Common myeloid progenitor, CD34-positive (primary cell): ENCODE results near the gene USH1C.

Source experiments
- CTCF ChIA-PET: fragments of 350-600 bp; sonication (Branson Sonifier 250); formaldehyde crosslinking; loops from one replicate; lab custom pipeline; 2021; ENCODE audit warnings: antibody characterized with exemption; lab: Charles Lee
- POLR2A ChIA-PET: fragments of 350-600 bp; sonication (Branson Sonifier 250); formaldehyde crosslinking; loops from one replicate; lab custom pipeline; 2021; ENCODE audit warnings: antibody characterized with exemption; lab: Charles Lee
- DNase-seq, 3 donors: peaks; one replicate each; pipeline versions ENCODE4 v3.0.0 to v3.0.0-alpha.2; 2013
- H3K27ac ChIP-seq, 2 experiments: 1 replicate in 1 of 2; 2 replicates in 1 of 2; pipeline ENCODE4 v1.7.0; 2013; ENCODE audit warnings: inconsistent platforms in 2 of 2, low read length in 2 of 2, mild to moderate bottlenecking in 2 of 2, low read depth in 1 of 2, moderate library complexity in 1 of 2; ENCODE audit not compliant: severe bottlenecking in 2 of 2, insufficient read depth in 1 of 2, poor library complexity in 1 of 2
- H3K27me3 ChIP-seq, 5 experiments: replicated peaks in 2 of 5; 1 replicate in 3 of 5; 2 replicates in 2 of 5; pipeline versions ENCODE4 v1.6.1 to v1.7.0; 2013; ENCODE audit warnings: low read length in 4 of 5, mild to moderate bottlenecking in 2 of 5, moderate library complexity in 2 of 5, inconsistent platforms in 1 of 5; ENCODE audit not compliant: insufficient read depth in 5 of 5, control insufficient read depth in 4 of 5
- H3K36me3 ChIP-seq, 4 experiments: 1 replicate in 2 of 4; 2 replicates in 2 of 4; pipeline versions ENCODE4 v1.6.1 to v1.7.0; 2013; ENCODE audit warnings: low read length in 3 of 4, control low read depth in 1 of 4, mild to moderate bottlenecking in 1 of 4; ENCODE audit not compliant: control insufficient read depth in 4 of 4, insufficient read depth in 4 of 4
- H3K4me1 ChIP-seq, 4 experiments: 1 replicate in 3 of 4; 2 replicates in 1 of 4; pipeline versions ENCODE4 v1.6.1 to v1.7.1; 2013; ENCODE audit warnings: low read length in 3 of 4, mild to moderate bottlenecking in 3 of 4, control low read depth in 1 of 4, inconsistent platforms in 1 of 4, moderate library complexity in 1 of 4; ENCODE audit not compliant: control insufficient read depth in 4 of 4, insufficient read depth in 4 of 4; ENCODE audit errors: control extremely low read depth in 1 of 4
- H3K4me3 ChIP-seq, 7 experiments: 1 replicate in 4 of 7; 2 replicates in 3 of 7; pipeline versions ENCODE4 v1.5.1 to v1.7.0; 2013; ENCODE audit warnings: mild to moderate bottlenecking in 7 of 7, low read length in 6 of 7, moderate library complexity in 6 of 7, inconsistent platforms in 2 of 7, low read depth in 2 of 7, control low read depth in 1 of 7; ENCODE audit not compliant: insufficient read depth in 4 of 7, control insufficient read depth in 1 of 7; ENCODE audit errors: extremely low read depth in 1 of 7
- H3K9me3 ChIP-seq, 5 experiments: 1 replicate in 4 of 5; 2 replicates in 1 of 5; pipeline versions ENCODE4 v1.6.1 to v1.7.1; 2013; ENCODE audit warnings: low read length in 4 of 5, mild to moderate bottlenecking in 2 of 5, inconsistent platforms in 1 of 5, low read depth in 1 of 5, moderate library complexity in 1 of 5; ENCODE audit not compliant: control insufficient read depth in 4 of 5, insufficient read depth in 2 of 5; ENCODE audit errors: control extremely low read depth in 1 of 5
- WGBS: methylation state at CpG from one replicate; pipeline ENCODE4 v1.1.5; 2013; ENCODE audit not compliant: insufficient coverage; 5-methylcytosine and 5-hydroxymethylcytosine counted together

The USH1C gene

DNA sequence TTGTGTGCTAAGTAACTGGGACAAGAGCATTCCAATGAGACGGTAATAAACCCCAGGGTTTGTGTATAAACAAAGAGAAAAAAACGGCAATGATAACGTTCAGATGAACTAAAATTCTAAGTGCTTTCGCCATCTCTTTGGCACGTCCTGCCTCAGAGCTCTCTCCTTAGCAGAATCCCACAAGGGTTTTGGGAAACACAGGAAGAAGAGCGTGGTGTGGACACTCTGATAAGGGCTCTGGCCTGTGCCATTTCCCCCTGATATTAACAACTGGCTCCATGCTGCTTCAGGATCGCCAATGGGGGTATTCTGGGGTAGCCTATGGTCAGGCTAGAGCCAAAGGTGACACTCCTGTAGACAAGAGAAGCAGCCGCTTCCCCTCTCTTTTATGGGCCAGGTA is 85.9 kb downstream of the USH1C start:
- H3K27ac ChIP-seq: no peak overlapping the region
- H3K4me1 ChIP-seq: peaks cover 0 to 18% (median 9%) of the 10 kb centered on the region in 4 experiments
- 67% methylated on average over 3 of the region's 8 CpGs for WGBS
- H3K36me3 ChIP-seq: no peaks in the 10 kb centered on the region
- H3K9me3 ChIP-seq: no peaks in the 10 kb centered on the region
- H3K27me3 ChIP-seq: peaks cover 0 to 4% (median 0%) of the 10 kb centered on the region in 5 experiments
- CTCF ChIA-PET: interaction anchor here (0.8 to 1.8 kb wide), 3 partner anchors 13 to 72 kb away, joined by 3 to 5 read pairs (median 3); no protein-coding TSS in a partner anchor
- no peak overlapping the region for H3K4me3 ChIP-seq
- POLR2A ChIA-PET: no interaction called here
- no peak for DNase-seq

DNA sequence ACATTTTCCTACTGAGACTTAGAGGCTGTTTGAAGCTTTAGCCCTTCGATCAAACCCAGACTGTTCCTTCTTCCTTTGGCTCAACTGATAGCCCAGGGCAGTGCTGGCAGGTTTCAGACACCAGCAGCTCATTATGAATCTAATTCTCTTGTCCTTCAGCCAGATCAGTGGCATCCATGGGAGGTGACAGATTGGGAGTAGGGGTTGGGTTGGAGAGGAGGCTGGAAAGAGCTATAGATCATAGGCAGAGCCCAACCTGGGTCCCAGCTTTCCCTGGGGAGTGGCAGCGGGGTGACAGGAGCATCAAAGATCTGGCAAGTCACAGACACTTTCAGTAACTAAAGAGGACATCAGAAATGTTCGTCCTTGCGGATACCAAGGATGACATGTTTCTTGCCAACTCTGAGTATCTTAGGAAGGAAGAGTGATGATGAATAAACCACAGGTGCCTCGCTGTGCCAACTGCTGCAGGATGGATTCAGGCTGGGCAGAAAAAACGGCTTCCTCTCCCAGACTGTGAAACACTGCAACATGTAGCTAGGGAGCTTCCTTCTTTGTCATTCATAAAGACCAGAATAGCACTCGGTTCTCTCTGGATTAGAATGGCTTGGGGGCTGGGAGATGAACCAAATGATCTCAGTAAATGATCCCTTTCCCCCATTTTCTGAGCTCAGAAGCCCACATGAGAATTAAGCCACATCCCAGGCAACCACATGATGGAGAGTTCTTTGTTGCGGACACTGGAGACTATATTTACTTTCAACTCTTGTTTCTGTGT is 86.6 kb downstream of the USH1C start:
- ChIA-PET CTCF (interaction anchor here (0.8 to 1.8 kb wide), 5 partner anchors 13 to 74 kb away, joined by 3 to 5 read pairs (median 3); no protein-coding TSS in a partner anchor), POLR2A (no interaction called here)
- DNase-seq: peak in 2 of 3 donors; percentile 52 to 58
- Histone ChIP-seq H3K27ac (no peak overlapping the region), H3K4me3 (peak overlapping the region in 1 of 7 experiments; percentile 23), H3K9me3 (no peaks in the 10 kb centered on the region), H3K36me3 (no peaks in the 10 kb centered on the region), H3K27me3 (peaks cover 0 to 4% (median 0%) of the 10 kb centered on the region in 5 experiments), H3K4me1 (peaks cover 0 to 18% (median 9%) of the 10 kb centered on the region in 4 experiments)
- WGBS: 31% methylated on average over 5 of the region's 8 CpGs

DNA sequence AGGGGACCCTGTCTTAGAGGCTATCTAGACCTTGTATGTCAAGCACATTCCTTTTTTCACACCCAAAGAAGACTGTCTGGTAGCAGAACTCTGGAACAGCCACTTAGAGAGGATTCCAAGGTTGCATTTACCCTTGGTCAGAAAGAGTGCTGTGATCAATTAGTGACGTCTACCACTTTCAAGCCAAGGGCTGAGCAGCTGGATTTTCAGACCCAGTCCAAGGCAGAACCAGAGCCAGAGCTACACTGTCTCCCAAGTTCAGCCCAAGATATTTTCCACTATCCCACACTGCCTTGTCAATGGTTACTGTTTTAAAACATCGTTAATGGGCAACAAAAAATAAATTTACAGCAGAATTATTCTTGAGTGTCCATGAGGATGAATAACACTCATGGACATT is 91.5 kb downstream of the USH1C start:
- H3K4me3 ChIP-seq: no peak overlapping the region
- POLR2A ChIA-PET: no interaction called here
- WGBS: 100% methylated on average over 1 of the region's 2 CpGs
- H3K9me3 ChIP-seq: peaks cover 0 to 2% (median 0%) of the 10 kb centered on the region in 5 experiments
- H3K27ac ChIP-seq: no peak overlapping the region
- peaks cover 0 to 5% (median 0%) of the 10 kb centered on the region in 5 experiments for H3K27me3 ChIP-seq
- no peaks in the 10 kb centered on the region for H3K36me3 ChIP-seq
- DNase-seq: no peak
- CTCF ChIA-PET: no interaction called here
- peaks cover 0 to 9% (median 6%) of the 10 kb centered on the region in 4 experiments for H3K4me1 ChIP-seq

DNA sequence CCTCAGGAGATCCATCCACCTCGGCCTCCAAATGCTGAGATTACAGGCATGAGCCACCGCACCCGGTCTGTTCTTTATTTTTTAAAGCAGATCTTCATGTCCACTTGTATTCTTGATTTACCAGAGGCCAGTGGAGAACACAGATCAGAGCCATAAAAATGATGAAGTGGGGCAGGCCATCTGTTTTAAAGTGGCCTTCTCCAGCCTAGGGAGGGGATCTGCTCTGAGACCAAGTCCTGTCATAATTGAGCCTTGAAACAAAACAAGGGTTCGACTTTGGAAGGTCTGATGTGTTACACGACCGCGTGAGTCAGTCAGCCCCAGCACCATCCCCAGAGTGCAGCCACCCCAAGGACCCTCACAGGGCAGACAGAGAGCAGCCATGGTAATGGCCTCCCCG is 95.1 kb downstream of the USH1C start:
- CTCF ChIA-PET: no interaction called here
- Histone ChIP-seq H3K27me3 (peaks cover 0 to 7% (median 0%) of the 10 kb centered on the region in 5 experiments), H3K9me3 (peaks cover 0 to 2% (median 0%) of the 10 kb centered on the region in 5 experiments), H3K4me3 (no peak overlapping the region), H3K4me1 (no peaks in the 10 kb centered on the region), H3K27ac (no peak overlapping the region), H3K36me3 (no peaks in the 10 kb centered on the region)
- POLR2A ChIA-PET: no interaction called here
- DNase-seq: no peak
- 92% methylated on average over 8 of the region's 8 CpGs for WGBS

DNA sequence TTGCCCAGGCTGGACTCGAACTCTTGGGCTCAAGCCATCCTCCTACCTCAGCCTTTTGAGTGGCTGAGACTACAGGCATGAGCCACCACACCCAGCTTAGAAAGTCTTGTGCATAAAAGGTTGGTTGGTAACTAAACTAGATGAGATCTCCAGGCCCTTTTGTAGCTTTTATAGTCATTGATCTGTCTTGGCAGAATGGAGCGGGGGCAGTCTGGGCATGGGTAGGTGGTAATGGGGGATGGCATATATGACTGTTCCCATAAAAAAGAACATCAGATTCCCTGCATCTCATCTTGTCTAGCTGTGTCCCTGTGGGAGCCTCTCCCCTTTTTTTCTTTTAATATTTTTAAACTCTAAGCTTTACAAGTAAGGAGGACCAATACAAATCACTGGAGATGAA is 97.7 kb downstream of the USH1C start:
- no peak for DNase-seq
- ChIA-PET POLR2A (no interaction called here), CTCF (interaction anchor here (1.1 to 1.4 kb wide), 2 partner anchors 10 to 54 kb away, joined by 3 to 4 read pairs; no protein-coding TSS in a partner anchor)
- Histone ChIP-seq H3K27ac (no peak overlapping the region), H3K9me3 (no peaks in the 10 kb centered on the region), H3K4me1 (no peaks in the 10 kb centered on the region), H3K4me3 (no peak overlapping the region), H3K36me3 (no peaks in the 10 kb centered on the region), H3K27me3 (peaks cover 0 to 7% (median 0%) of the 10 kb centered on the region in 5 experiments)
- WGBS: 86% methylated on average over 1 of the region's 2 CpGs

DNA sequence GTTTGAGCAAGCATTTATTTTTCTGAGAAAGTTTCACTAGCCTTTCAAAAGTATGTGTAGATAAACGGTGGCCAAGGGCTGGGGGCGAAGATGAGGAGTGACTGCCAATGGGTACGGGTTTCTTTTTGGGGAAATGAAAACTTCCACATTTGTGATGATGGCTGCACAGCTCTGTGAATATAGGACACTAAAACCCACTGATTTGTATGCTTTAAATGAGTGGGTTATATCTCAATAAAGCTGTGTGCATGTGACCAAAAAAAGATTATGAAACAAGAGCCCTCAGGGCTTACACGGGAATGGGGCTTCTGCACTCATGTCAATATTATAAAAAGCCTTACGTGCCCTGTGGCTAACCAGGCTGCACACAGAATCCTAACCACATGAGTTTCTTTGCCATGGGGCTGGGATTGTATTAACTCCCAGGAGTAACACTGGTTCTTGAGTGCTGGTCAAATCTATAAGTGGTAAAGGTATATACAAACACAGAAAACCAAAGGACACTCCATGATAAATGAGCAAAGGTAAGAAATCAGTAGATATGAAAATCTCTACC is 98.9 kb downstream of the USH1C start:
- Histone ChIP-seq H3K4me3 (no peak overlapping the region), H3K9me3 (peaks cover 0 to 5% (median 0%) of the 10 kb centered on the region in 5 experiments), H3K27me3 (peaks cover 0 to 7% (median 0%) of the 10 kb centered on the region in 5 experiments), H3K36me3 (no peaks in the 10 kb centered on the region), H3K27ac (no peak overlapping the region), H3K4me1 (no peaks in the 10 kb centered on the region)
- ChIA-PET CTCF (no interaction called here), POLR2A (no interaction called here)
- no peak for DNase-seq
- WGBS: 100% methylated on average over 2 of the region's 5 CpGs
